Skin of body (tissue), 2 donors: ENCODE results near the gene MAPK6. TPM values are rescaled to one million over a fixed set of nuclear protein-coding genes. Genes with fewer than 3 reads are reported as not detected.

Experiments used
- DNase-seq: peaks from one replicate; lab custom pipeline; 2025; lab: John Stamatoyannopoulos, UW
- total RNA-seq: library from RNA; depleted of rRNA; stranded (reverse); fragments of >200 nt; gene quantifications from one replicate; pipeline ENCODE4 v1.2.3, GENCODE V29; 2014

The MAPK6 gene
- total RNA-seq, 1 donor from 2014 or later, result 36.4 TPM

DNA sequence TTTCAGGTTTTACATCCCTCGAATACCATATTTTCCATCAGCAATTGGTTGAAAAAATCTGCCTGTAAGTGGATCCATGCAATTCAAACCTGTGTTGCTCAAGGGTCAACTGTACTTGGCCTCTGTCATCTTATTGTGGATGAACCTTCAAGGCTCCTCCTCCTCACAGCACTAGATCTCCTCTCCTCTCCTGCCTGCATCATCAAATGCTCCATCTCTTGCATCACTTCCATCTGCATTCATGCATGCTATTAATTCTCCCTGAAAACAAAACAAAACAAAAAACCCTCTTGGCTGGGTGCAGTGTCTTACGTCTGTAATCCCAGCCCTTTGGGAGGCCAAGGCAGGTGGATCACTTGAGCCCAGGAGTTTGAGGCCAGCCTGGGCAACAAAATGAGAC lies 83.4 kb downstream of the MAPK6 start:
- no peak for DNase-seq

DNA sequence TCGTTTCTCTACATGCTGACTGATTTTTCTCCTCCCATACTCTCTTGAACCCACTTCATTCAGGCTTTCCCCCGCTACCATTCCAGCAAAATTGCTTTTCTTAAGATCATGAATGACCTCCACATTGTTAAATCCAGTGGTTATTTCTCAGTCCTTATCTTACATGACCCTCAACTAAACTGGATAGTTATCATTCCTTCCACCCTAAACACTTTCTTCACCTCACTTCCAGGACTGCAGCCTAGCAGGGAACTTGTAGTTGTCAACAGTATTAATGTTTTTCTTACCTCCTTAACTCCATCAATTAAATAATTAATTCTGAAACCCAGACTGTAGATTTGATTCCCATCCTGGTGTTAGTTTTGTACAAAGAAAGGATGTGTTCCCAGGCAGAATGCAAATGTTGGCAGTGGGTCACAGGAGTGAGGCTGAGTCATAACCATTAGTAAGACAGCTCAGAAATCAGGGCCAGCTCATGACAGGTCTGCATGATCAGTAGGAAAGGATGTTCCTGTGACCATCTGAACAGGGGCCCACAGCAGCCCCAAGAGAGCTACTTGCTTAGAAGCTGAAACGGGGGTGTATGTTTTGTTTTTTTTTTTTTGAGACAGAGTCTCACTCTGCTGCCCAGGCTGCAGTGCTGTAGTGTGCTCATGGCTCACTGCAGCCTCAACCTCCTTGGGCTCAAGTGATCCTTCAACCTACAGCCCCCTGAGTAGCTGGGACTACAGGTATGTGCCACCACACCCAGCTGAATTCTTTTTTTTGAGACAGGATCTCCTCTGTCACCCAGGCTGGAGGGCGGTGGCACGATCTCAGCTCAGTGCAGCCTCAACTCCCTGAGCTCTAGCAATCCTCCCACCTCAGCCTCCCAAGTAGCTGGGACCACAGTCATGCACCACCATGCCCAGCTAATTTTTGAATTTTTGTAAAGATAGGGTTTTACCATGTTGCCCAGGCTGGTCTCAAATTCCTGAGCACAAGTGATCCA lies 84.5 kb downstream of the MAPK6 start:
- peak; percentile 18 for DNase-seq

GRCh38 chr15:52104532-52105004 lies 85.5 kb downstream of the MAPK6 start:
- no peak for DNase-seq

GRCh38 chr15:52105846-52106245 lies 86.8 kb downstream of the MAPK6 start:
- DNase-seq, result no peak

DNA sequence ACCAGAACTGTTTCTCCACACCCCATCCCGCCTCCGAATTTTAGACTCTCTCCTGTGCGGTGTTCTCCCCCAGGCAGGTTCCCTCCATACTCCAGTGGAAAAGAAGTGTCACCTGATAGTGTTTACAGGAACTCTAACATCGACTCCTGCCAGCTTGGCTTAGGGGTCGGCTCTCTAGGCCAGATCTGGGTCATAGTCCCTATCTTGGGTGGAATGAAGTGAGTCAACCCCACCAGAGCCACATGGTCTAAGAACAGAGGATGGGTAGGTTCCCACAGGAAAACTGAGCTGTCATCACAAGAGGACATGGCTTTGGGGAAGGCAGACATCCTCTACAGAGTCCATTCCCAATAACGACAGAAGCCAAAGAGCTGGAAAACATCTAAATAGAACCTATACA lies 87.6 kb downstream of the MAPK6 start:
- DNase-seq, result no peak

GRCh38 chr15:52107238-52107637 lies 88.2 kb downstream of the MAPK6 start:
- no peak for DNase-seq

GRCh38 chr15:52109559-52110451 lies 90.8 kb downstream of the MAPK6 start:
- DNase-seq, result no peak

DNA sequence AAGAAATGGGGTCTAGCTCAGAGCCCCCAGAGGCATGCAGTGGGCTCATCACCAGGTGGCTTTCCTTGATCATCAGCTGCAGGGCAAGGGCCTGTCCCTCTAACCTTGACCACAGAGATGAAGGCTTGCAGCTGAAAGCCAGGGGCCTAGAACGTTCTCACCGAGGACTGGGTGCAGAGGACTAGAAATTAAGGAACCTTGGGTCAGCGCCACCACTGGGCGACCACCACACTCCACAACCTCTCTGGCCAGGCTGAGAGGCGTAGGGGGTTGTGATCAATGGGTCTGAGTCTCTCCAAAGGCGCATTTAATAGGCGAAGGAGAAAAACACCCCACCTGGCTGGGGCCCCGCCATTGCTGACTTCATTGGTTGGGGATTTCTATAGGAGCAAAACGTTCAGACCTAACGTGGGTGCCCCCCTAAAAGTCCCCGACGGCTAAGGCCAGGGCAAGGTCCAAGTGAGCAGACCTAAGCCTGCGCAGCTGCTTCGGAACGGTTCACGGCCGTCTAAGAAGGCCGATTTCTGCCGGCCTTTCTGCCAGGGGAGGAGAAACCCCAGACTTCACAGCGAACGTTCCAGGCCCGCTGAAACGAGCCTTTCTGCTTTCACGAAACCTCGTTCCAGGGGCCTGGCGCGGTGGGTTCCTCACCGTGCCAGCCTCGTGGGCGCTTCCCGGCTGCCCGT lies 92.6 kb downstream of the MAPK6 start:
- no peak for DNase-seq

DNA sequence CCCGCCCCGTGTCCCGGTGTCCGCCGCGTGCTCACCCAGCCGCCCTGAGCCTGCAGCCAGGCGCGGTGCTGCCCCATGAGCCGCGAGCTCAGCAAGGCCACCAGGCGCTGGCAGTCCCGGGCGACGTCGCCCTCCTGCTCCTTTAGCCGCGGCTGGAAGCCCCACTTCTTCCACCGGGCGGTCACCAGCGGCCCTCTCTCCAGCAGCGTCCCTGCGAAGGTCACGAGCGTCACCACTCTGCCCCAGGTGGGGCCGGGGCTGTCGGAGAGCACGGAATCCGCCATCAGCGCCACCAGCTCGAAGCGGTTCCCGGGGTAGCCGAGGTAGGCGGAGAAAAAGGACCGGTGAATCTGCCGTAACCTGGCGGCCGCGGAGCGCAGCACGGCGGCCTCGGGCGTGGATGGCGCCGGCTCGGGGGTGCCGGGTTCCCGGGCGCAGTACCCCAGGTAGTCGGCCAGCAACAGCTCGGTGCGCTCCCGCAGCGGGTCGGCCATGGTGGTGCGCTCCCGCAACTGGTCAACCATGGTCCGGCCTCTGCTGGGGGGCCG lies 93.3 kb downstream of the MAPK6 start:
- no peak for DNase-seq

- DNase-seq, result no peak
Observed at GRCh38 chr15:52113235-52113634, 94.2 kb downstream of the MAPK6 start.

- no peak for DNase-seq
Observed at GRCh38 chr15:52113708-52114107, 94.7 kb downstream of the MAPK6 start.

DNA sequence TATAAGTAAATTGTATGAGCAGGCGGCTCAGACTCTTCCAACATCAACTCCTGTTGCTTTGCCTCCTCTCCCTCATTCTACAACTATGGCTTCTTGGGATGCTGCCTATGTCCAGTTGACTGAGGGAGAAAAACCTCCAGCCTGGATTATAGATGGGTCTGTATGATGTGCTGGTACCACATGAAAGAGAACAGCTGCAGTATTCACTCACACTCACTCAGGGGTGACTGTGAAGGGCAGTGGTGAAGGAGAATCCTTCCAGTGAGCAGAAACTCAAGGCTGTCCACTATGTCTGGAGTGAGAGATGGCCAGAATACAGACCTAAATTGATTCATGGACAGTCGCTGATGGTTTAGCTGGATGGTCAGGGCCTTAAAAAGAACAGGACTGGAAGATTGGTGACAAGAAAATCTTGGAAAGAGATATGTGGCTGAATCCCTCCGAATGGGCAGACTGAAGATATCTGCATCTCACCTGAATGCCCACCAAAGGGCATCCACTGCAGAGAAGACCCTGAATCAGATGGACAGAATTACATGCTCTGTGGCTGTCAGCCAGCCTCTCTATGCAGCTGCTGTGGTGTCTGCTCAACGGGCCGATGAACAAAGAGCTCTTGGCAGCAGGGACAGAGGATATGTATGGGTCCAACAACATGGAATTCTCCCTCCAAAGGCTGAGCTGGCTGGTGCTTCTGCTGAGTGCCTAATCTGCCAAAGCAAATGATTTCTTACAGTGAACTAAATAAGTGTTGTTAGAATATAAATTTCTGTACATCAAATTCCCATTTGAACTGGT lies 95.4 kb downstream of the MAPK6 start:
- DNase-seq, result peak; percentile 5

DNA sequence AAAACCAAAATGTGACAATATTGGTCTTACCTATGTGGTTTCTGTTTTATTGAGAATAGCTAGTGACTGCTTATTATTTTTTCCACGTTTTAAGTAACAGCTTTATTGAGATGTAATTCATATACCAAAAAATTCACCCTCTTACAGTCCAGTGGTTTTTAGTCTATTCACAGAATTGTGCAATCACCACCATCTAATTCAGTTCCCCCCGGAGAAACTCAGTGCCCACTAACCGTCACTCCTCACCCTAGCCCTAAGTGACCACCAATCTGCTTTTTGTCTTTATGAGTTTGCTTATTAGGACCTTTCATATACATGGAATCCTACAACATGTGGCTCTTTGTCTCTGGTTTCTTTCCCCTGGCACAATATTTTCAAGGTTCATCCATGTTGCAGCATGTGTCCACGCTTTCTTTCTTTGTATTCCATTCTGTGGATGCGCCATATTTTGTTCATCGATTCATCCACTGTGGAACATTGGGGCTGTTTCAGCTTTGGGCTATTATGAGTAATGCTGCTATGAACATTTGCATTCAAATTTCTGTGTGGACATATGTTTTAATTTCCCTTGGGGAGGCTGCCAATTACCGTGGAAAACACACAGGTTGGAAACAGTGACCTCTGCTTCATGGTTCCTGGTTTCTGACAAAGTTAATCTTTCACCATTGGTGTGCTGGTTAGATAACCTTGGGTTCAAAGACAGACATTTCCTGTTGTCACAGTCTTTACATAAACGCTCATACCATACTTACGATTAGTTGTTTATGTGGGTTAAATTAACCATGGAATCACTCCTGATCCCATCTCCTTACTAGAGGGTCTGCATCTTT lies 96.8 kb downstream of the MAPK6 start:
- DNase-seq, result no peak

Other genes starting within 250 kb of the MAPK6 start
- 41.9 TPM for gene TMOD3, start 189.6 kb upstream of the MAPK6 start, total RNA-seq
- gene LEO1, start 47.4 kb upstream of the MAPK6 start, total RNA-seq, result 21.1 TPM
- gene BCL2L10, start 93.6 kb downstream of the MAPK6 start, total RNA-seq, result 0.20 TPM
- gene GNB5, start 172.2 kb downstream of the MAPK6 start, total RNA-seq, result 8.9 TPM